Lower leg skin (tissue), 3 donors: ENCODE results near the gene RGPD8.

Source experiments
- POLR2A ChIP-seq, 2 donors: fragments of 450-650 bp; IDR thresholded peaks; one replicate each; pipeline ENCODE4 v1.6.1; 2016 to 2017; ENCODE audit warnings: antibody characterized with exemption in 2 of 2, mild to moderate bottlenecking in 1 of 2, moderate library complexity in 1 of 2
- TF ChIP-seq, protein P1 (sequence below), 3 donors: fragments of 450-650 bp; IDR thresholded peaks; one replicate each; pipeline ENCODE4 v1.5.1; 2016; ENCODE audit warnings: antibody characterized with exemption in 3 of 3, mild to moderate bottlenecking in 3 of 3, moderate library complexity in 2 of 3

DNA sequence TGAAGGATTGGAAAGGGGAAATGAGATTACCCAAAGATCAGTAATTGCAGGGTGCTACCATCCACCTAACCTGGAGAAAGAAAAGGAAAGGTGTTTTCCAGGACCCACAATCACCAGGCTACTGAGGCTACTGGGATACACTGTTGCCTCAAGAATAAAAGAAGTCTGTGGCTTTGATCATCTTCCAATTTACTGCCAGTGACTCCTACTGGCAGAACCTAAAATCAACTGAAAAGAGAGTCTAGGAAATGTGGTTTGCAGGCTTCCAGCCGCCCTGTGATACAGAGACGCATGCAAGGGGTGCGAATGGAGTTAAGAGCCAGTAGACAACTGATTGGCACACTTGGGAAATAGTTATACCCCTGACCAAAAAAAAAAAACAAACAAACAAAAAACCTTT is 31.9 kb upstream of the RGPD8 start:
- no peak for TF ChIP-seq POLR2A (IDR thresholded peaks at IDR 0.05)
- TF ChIP-seq, protein P1, sequence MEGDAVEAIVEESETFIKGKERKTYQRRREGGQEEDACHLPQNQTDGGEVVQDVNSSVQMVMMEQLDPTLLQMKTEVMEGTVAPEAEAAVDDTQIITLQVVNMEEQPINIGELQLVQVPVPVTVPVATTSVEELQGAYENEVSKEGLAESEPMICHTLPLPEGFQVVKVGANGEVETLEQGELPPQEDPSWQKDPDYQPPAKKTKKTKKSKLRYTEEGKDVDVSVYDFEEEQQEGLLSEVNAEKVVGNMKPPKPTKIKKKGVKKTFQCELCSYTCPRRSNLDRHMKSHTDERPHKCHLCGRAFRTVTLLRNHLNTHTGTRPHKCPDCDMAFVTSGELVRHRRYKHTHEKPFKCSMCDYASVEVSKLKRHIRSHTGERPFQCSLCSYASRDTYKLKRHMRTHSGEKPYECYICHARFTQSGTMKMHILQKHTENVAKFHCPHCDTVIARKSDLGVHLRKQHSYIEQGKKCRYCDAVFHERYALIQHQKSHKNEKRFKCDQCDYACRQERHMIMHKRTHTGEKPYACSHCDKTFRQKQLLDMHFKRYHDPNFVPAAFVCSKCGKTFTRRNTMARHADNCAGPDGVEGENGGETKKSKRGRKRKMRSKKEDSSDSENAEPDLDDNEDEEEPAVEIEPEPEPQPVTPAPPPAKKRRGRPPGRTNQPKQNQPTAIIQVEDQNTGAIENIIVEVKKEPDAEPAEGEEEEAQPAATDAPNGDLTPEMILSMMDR (IDR thresholded peaks at IDR 0.05), result no peak
